Measurements from ENCODE around the gene DCDC2B. TPM values are rescaled to one million over a fixed set of nuclear protein-coding genes. Genes with fewer than 3 reads are reported as not detected.

Gene DCDC2B
- total and polyA plus RNA-seq, 2 of the 13 experiments (the other 11 are each of a cell fraction or from before 2014, with no cell fraction given): not detected

GRCh38 chr1:32205401-32206370, 3.2 kb upstream of the DCDC2B start, which contains the start of gene IQCC (continued):
- TF ChIP-seq, protein P1, sequence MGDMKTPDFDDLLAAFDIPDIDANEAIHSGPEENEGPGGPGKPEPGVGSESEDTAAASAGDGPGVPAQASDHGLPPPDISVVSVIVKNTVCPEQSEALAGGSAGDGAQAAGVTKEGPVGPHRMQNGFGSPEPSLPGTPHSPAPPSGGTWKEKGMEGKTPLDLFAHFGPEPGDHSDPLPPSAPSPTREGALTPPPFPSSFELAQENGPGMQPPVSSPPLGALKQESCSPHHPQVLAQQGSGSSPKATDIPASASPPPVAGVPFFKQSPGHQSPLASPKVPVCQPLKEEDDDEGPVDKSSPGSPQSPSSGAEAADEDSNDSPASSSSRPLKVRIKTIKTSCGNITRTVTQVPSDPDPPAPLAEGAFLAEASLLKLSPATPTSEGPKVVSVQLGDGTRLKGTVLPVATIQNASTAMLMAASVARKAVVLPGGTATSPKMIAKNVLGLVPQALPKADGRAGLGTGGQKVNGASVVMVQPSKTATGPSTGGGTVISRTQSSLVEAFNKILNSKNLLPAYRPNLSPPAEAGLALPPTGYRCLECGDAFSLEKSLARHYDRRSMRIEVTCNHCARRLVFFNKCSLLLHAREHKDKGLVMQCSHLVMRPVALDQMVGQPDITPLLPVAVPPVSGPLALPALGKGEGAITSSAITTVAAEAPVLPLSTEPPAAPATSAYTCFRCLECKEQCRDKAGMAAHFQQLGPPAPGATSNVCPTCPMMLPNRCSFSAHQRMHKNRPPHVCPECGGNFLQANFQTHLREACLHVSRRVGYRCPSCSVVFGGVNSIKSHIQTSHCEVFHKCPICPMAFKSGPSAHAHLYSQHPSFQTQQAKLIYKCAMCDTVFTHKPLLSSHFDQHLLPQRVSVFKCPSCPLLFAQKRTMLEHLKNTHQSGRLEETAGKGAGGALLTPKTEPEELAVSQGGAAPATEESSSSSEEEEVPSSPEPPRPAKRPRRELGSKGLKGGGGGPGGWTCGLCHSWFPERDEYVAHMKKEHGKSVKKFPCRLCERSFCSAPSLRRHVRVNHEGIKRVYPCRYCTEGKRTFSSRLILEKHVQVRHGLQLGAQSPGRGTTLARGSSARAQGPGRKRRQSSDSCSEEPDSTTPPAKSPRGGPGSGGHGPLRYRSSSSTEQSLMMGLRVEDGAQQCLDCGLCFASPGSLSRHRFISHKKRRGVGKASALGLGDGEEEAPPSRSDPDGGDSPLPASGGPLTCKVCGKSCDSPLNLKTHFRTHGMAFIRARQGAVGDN (CRISPR knock-in tag; IDR thresholded peaks at IDR 0.05): peak; percentile 87
- TF ChIP-seq SPEN (CRISPR knock-in tag; IDR thresholded peaks at IDR 0.05; ENCODE audit: low read depth): peak; percentile 70; the same call in 1 of the 2 replicates
- no peak for TF ChIP-seq SOX13 (IDR thresholded peaks at IDR 0.05)
- peak in 1 of 2 experiments; percentile 12; a peak in 1 of 4 replicates for TF ChIP-seq SOX13 (CRISPR knock-in tag; conservative IDR thresholded peaks at IDR 0.05 in 1 of 2, IDR thresholded peaks at IDR 0.05 in 1 of 2)
- TF ChIP-seq, protein P2, sequence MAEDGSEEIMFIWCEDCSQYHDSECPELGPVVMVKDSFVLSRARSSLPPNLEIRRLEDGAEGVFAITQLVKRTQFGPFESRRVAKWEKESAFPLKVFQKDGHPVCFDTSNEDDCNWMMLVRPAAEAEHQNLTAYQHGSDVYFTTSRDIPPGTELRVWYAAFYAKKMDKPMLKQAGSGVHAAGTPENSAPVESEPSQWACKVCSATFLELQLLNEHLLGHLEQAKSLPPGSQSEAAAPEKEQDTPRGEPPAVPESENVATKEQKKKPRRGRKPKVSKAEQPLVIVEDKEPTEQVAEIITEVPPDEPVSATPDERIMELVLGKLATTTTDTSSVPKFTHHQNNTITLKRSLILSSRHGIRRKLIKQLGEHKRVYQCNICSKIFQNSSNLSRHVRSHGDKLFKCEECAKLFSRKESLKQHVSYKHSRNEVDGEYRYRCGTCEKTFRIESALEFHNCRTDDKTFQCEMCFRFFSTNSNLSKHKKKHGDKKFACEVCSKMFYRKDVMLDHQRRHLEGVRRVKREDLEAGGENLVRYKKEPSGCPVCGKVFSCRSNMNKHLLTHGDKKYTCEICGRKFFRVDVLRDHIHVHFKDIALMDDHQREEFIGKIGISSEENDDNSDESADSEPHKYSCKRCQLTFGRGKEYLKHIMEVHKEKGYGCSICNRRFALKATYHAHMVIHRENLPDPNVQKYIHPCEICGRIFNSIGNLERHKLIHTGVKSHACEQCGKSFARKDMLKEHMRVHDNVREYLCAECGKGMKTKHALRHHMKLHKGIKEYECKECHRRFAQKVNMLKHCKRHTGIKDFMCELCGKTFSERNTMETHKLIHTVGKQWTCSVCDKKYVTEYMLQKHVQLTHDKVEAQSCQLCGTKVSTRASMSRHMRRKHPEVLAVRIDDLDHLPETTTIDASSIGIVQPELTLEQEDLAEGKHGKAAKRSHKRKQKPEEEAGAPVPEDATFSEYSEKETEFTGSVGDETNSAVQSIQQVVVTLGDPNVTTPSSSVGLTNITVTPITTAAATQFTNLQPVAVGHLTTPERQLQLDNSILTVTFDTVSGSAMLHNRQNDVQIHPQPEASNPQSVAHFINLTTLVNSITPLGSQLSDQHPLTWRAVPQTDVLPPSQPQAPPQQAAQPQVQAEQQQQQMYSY (CRISPR knock-in tag; IDR thresholded peaks at IDR 0.05): no peak
- no peak for TF ChIP-seq NFYC (CRISPR knock-in tag; IDR thresholded peaks at IDR 0.05)
- TF ChIP-seq KDM1A (CRISPR knock-in tag; IDR thresholded peaks at IDR 0.05): no peak
- no peak for TF ChIP-seq KLF9 (CRISPR knock-in tag; IDR thresholded peaks at IDR 0.05; ENCODE audit: low read depth)
- peak; percentile 41; the same call in 1 of the 2 replicates for TF ChIP-seq ETV6 (CRISPR knock-in tag; conservative IDR thresholded peaks at IDR 0.05)
- no peak for TF ChIP-seq FOXA1 (IDR thresholded peaks at IDR 0.05)
- TF ChIP-seq FOXA1 (CRISPR knock-in tag; IDR thresholded peaks at IDR 0.05): no peak
- TF ChIP-seq ZNF589 (CRISPR knock-in tag; conservative IDR thresholded peaks at IDR 0.05): no peak; the same call in 1 of the 2 replicates
- no peak for TF ChIP-seq ZNF776 (CRISPR knock-in tag; IDR thresholded peaks at IDR 0.05)
- TF ChIP-seq ZFP41 (CRISPR knock-in tag; IDR thresholded peaks at IDR 0.05; ENCODE audit: borderline replicate concordance): no peak
- TF ChIP-seq YY1 (IDR thresholded peaks at IDR 0.05; ENCODE audit: insufficient read depth, insufficient replicate concordance, low read depth, low read length): peak; percentile 65
- TF ChIP-seq ZIK1 (CRISPR knock-in tag; IDR thresholded peaks at IDR 0.05; ENCODE audit: borderline replicate concordance, low read depth): 0 out of 2 replicates have a peak, but pooled peaks have one; percentile 22
- TF ChIP-seq ZNF7 (CRISPR knock-in tag; IDR thresholded peaks at IDR 0.05): no peak
- no peak for TF ChIP-seq POGZ (CRISPR knock-in tag; IDR thresholded peaks at IDR 0.05)
- peak; percentile 82; the same call in 1 of the 2 replicates for TF ChIP-seq SIN3A (IDR thresholded peaks at IDR 0.05; ENCODE audit: borderline replicate concordance, low read depth, low read length)
- TF ChIP-seq ZNF839 (CRISPR knock-in tag; IDR thresholded peaks at IDR 0.05; ENCODE audit: borderline replicate concordance): no peak
- no peak for TF ChIP-seq JUNB (CRISPR knock-in tag; IDR thresholded peaks at IDR 0.05; ENCODE audit: borderline replicate concordance)
- no peak for TF ChIP-seq ZNF282 (IDR thresholded peaks at IDR 0.05; ENCODE audit: partially characterized antibody)
